ENCODE results near the gene APOO.

Gene APOO

DNA sequence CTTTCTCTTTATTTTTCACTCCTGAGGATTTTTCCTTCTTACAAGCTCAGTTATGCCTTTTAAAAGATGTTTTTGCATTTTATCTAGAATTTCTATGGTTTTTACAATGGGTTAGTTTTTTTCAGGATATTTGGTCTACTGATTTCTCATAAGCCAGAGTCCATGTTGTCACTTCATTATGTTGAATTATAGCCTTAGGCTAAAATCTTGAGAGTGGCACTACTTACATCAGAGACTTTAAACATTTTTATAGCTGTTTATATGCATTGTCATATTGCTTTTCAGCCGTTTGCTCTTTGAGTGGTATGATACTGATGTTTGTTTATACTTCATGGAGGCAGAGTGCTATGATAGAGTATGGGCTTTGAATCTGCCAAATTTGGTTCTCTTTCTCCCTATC is 36.5 kb upstream of the APOO start:
- Histone ChIP-seq H3K27ac (ENCODE audit: low read depth, low read length, poor library complexity, severe bottlenecking) (no peak overlapping the region), H3K27me3 (ENCODE audit: insufficient read depth, low read length) (no peaks in the 10 kb centered on the region), H3K4me2 (ENCODE audit: low read length) (no peak overlapping the region), H3K9me2 (ENCODE audit: low read depth, low read length) (no peaks in the 10 kb centered on the region), H3K9me3 (ENCODE audit: low read length) (no peaks in the 10 kb centered on the region), H3K4me1 (ENCODE audit: insufficient read depth, low read length, severe bottlenecking) (no peaks in the 10 kb centered on the region), H3K9ac (ENCODE audit: low read length) (no peak overlapping the region), H3K4me3 (ENCODE audit: low read depth, low read length, poor library complexity, severe bottlenecking) (no peak overlapping the region), H2AFZ (ENCODE audit: low read length) (no peak overlapping the region), H3K36me3 (ENCODE audit: insufficient read depth, low read length) (no peaks in the 10 kb centered on the region), H3F3A (ENCODE audit: insufficient read depth, low read length) (no peaks in the 10 kb centered on the region), H4K20me1 (ENCODE audit: insufficient read depth, low read length) (no peaks in the 10 kb centered on the region), H3K79me2 (ENCODE audit: insufficient read depth, low read length) (no peaks in the 10 kb centered on the region)
- no peak for TF ChIP-seq EZH2 (IDR thresholded peaks at IDR 0.05; ENCODE audit: borderline replicate concordance, low read length)
- TF ChIP-seq CTCF (IDR thresholded peaks at IDR 0.05; ENCODE audit: low read length) = no peak

- Histone ChIP-seq H2AFZ (ENCODE audit: low read length) (no peak overlapping the region), H3K27me3 (ENCODE audit: insufficient read depth, low read length) (no peaks in the 10 kb centered on the region), H3K9ac (ENCODE audit: low read length) (no peak overlapping the region), H3K9me3 (ENCODE audit: low read length) (no peaks in the 10 kb centered on the region), H3K79me2 (ENCODE audit: insufficient read depth, low read length) (no peaks in the 10 kb centered on the region), H3F3A (ENCODE audit: insufficient read depth, low read length) (no peaks in the 10 kb centered on the region), H3K4me3 (ENCODE audit: low read depth, low read length, poor library complexity, severe bottlenecking) (no peak overlapping the region), H3K9me2 (ENCODE audit: low read depth, low read length) (no peaks in the 10 kb centered on the region), H4K20me1 (ENCODE audit: insufficient read depth, low read length) (no peaks in the 10 kb centered on the region), H3K4me2 (ENCODE audit: low read length) (no peak overlapping the region), H3K36me3 (ENCODE audit: insufficient read depth, low read length) (no peaks in the 10 kb centered on the region), H3K4me1 (ENCODE audit: insufficient read depth, low read length, severe bottlenecking) (no peaks in the 10 kb centered on the region), H3K27ac (ENCODE audit: low read depth, low read length, poor library complexity, severe bottlenecking) (no peak overlapping the region)
- TF ChIP-seq CTCF (IDR thresholded peaks at IDR 0.05; ENCODE audit: low read length) = no peak
- no peak for TF ChIP-seq EZH2 (IDR thresholded peaks at IDR 0.05; ENCODE audit: borderline replicate concordance, low read length)
Measured at GRCh38 chrX:23939203-23939602, 31.5 kb upstream of the APOO start.

- Histone ChIP-seq H3K9me3 (ENCODE audit: low read length) (no peaks in the 10 kb centered on the region), H4K20me1 (ENCODE audit: insufficient read depth, low read length) (no peaks in the 10 kb centered on the region), H3K27me3 (ENCODE audit: insufficient read depth, low read length) (no peaks in the 10 kb centered on the region), H3K36me3 (ENCODE audit: insufficient read depth, low read length) (no peaks in the 10 kb centered on the region), H3K79me2 (ENCODE audit: insufficient read depth, low read length) (no peaks in the 10 kb centered on the region), H3K9ac (ENCODE audit: low read length) (no peak overlapping the region), H2AFZ (ENCODE audit: low read length) (no peak overlapping the region), H3K27ac (ENCODE audit: low read depth, low read length, poor library complexity, severe bottlenecking) (no peak overlapping the region), H3K4me2 (ENCODE audit: low read length) (no peak overlapping the region), H3K4me3 (ENCODE audit: low read depth, low read length, poor library complexity, severe bottlenecking) (no peak overlapping the region), H3K4me1 (ENCODE audit: insufficient read depth, low read length, severe bottlenecking) (no peaks in the 10 kb centered on the region), H3K9me2 (ENCODE audit: low read depth, low read length) (no peaks in the 10 kb centered on the region), H3F3A (ENCODE audit: insufficient read depth, low read length) (no peaks in the 10 kb centered on the region)
- TF ChIP-seq CTCF (IDR thresholded peaks at IDR 0.05; ENCODE audit: low read length) = no peak
- TF ChIP-seq EZH2 (IDR thresholded peaks at IDR 0.05; ENCODE audit: borderline replicate concordance, low read length) = no peak
Measured at GRCh38 chrX:23938690-23939089, 31.0 kb upstream of the APOO start.

Data from OCI-LY1 (cell line).